Measurements from ENCODE around the gene RIMBP3C.
"Not testable (repeated sequence)": the region's sequence is repeated elsewhere in the genome, so short reads cannot be mapped to it uniquely, and the experiment has no call there.

The RIMBP3C gene

GRCh38 chr22:21573750-21574494 is 22.7 kb upstream of the RIMBP3C start:
- DNase-seq = no peak

- DNase-seq = no peak
Observed at GRCh38 chr22:21573293-21573734, 22.1 kb upstream of the RIMBP3C start.

GRCh38 chr22:21571679-21572078 is 20.4 kb upstream of the RIMBP3C start:
- no peak for DNase-seq

- no peak for DNase-seq
Observed at GRCh38 chr22:21570398-21570797, 19.1 kb upstream of the RIMBP3C start.

- no peak for DNase-seq
Observed at GRCh38 chr22:21569459-21570170, 18.4 kb upstream of the RIMBP3C start.

GRCh38 chr22:21569076-21569427 is 17.8 kb upstream of the RIMBP3C start:
- DNase-seq = not testable (repeated sequence)

- no peak for DNase-seq
Observed at GRCh38 chr22:21568347-21569075, 17.2 kb upstream of the RIMBP3C start.

GRCh38 chr22:21567456-21568346 is 16.4 kb upstream of the RIMBP3C start, which contains the start of gene UBE2L3:
UBE2L3 (plus strand) TSS chr22:21567714; CDS start chr22:21567745, 31 bp downstream.
- peak; percentile 1 for DNase-seq

GRCh38 chr22:21564411-21564810 is 13.2 kb upstream of the RIMBP3C start:
- no peak for DNase-seq

GRCh38 chr22:21563912-21564311 is 12.7 kb upstream of the RIMBP3C start:
- no peak for DNase-seq

GRCh38 chr22:21560657-21561056 is 9.4 kb upstream of the RIMBP3C start:
- DNase-seq = not testable (repeated sequence)

- not testable (repeated sequence) for DNase-seq
Observed at GRCh38 chr22:21559345-21560125, 8.3 kb upstream of the RIMBP3C start.

- not testable (repeated sequence) for DNase-seq
Observed at GRCh38 chr22:21550678-21551047, 598 bp downstream of the RIMBP3C start.

GRCh38 chr22:21550008-21550677 is 1.1 kb downstream of the RIMBP3C start:
- DNase-seq = not testable (repeated sequence)

- not testable (repeated sequence) for DNase-seq
Observed at GRCh38 chr22:21549558-21549957, 1.7 kb downstream of the RIMBP3C start.

- DNase-seq = not testable (repeated sequence)
Observed at GRCh38 chr22:21544432-21545322, 6.6 kb downstream of the RIMBP3C start.

- not testable (repeated sequence) for DNase-seq
Observed at GRCh38 chr22:21539862-21540261, 11.4 kb downstream of the RIMBP3C start.

GRCh38 chr22:21532863-21533648 is 18.2 kb downstream of the RIMBP3C start:
- not testable (repeated sequence) for DNase-seq

GRCh38 chr22:21531525-21531924 is 19.7 kb downstream of the RIMBP3C start:
- DNase-seq = not testable (repeated sequence)
